IPS-20b (cell line): ENCODE data around the gene PEX10.

Experiments
- H3K27ac ChIP-seq: one replicate; pipeline ENCODE4 v1.5.1; 2013; ENCODE audit warnings: low read length
- H3K27me3 ChIP-seq: 2 replicates; pipeline ENCODE4 v1.6.1; 2013; ENCODE audit warnings: mild to moderate bottlenecking, low read length, inconsistent platforms; ENCODE audit not compliant: insufficient read depth
- H3K36me3 ChIP-seq: 2 replicates; pipeline ENCODE4 v1.6.1; 2013; ENCODE audit warnings: low read depth, mild to moderate bottlenecking, inconsistent platforms, low read length, moderate library complexity; ENCODE audit not compliant: insufficient read depth
- H3K4me1 ChIP-seq: 2 replicates; pipeline ENCODE4 v1.6.1; 2013; ENCODE audit warnings: mild to moderate bottlenecking, control low read depth, inconsistent platforms, low read length, moderate library complexity; ENCODE audit not compliant: insufficient read depth
- H3K4me3 ChIP-seq: 2 replicates; pipeline ENCODE4 v1.5.1; 2013; ENCODE audit warnings: mild to moderate bottlenecking, low read length, inconsistent platforms
- H3K9ac ChIP-seq: 2 replicates; pipeline ENCODE4 v1.6.1; 2013; ENCODE audit warnings: low read depth, mild to moderate bottlenecking, inconsistent platforms, low read length, moderate library complexity
- H3K9me3 ChIP-seq: 2 replicates; pipeline ENCODE4 v1.6.1; 2013; ENCODE audit warnings: mild to moderate bottlenecking, low read depth, low read length, inconsistent platforms; ENCODE audit not compliant: insufficient read depth

PEX10 gene

DNA sequence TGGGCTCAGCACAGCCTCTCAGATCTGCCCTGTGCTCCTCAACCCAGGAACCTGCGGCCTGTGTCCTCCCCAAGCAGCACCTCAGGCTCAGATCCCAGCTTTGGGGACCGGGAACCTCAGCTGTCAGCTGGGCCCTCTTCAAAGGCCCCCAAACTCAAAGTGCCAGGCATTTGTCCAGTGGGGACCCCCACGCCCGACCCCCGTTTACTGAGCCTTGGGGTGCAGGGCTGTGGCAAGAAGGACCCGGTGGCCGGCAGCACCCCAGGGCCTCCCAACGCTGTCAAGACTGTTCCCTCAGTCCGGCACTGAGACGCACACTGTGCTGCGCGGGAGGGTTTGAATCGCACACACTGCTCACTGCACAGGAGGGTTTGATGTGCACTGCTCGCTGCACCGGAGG lies 56.0 kb downstream of the PEX10 start:
- H3K27ac ChIP-seq, result no peak overlapping the region
- H3K4me3 ChIP-seq, result no peak overlapping the region
- H3K9me3 ChIP-seq, result no peaks in the 10 kb centered on the region
- H3K9ac ChIP-seq, result no peak overlapping the region
- no peaks in the 10 kb centered on the region for H3K27me3 ChIP-seq
- no peaks in the 10 kb centered on the region for H3K4me1 ChIP-seq
- H3K36me3 ChIP-seq, result no peaks in the 10 kb centered on the region

DNA sequence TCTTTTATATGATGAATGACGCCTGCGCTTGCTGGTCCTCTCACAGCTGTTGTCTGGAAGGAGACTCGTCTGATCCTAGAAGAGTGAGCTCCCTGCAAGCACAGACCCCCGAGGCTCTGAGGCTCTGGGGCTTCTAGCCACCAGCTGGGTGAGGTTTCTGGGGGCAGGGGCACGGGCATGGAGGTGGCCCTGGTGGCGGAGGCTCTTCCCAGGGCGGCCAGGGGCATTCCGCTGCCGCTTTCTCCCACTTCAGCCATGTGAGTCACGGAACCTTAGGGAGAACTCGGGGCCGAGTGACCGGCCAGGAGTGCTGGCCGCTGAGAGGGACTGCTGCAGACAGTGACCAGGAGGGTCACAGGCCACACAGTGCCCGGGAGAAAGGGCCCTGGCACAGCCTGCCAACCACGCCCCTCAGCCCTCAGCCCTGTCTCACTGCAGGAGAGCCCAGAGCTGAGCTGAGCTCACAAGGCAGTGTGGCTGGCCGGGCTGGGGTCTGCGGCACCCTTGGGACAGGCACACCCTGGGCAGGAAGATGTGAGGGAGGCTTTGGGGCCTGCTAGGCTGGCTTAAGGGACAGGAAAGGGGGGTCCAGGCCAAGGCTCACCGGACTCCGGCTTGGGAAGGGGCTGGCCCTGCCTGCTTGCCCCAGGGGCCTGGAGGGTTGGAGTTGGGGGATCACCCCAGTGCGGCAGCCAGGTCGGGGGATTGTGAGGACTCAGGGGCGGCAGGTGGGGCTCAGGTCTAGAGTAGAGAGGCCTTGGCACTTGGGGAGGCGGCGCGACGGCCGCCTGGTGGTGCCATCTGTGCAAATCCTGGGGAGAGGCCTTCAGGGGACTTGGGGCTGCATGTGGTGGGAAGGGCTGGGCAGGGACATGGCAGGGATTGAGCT lies 56.7 kb downstream of the PEX10 start:
- no peaks in the 10 kb centered on the region for H3K4me1 ChIP-seq
- H3K27me3 ChIP-seq, result no peaks in the 10 kb centered on the region
- no peak overlapping the region for H3K27ac ChIP-seq
- H3K9me3 ChIP-seq, result no peaks in the 10 kb centered on the region
- H3K9ac ChIP-seq, result no peak overlapping the region
- H3K4me3 ChIP-seq, result no peak overlapping the region
- H3K36me3 ChIP-seq, result no peaks in the 10 kb centered on the region

DNA sequence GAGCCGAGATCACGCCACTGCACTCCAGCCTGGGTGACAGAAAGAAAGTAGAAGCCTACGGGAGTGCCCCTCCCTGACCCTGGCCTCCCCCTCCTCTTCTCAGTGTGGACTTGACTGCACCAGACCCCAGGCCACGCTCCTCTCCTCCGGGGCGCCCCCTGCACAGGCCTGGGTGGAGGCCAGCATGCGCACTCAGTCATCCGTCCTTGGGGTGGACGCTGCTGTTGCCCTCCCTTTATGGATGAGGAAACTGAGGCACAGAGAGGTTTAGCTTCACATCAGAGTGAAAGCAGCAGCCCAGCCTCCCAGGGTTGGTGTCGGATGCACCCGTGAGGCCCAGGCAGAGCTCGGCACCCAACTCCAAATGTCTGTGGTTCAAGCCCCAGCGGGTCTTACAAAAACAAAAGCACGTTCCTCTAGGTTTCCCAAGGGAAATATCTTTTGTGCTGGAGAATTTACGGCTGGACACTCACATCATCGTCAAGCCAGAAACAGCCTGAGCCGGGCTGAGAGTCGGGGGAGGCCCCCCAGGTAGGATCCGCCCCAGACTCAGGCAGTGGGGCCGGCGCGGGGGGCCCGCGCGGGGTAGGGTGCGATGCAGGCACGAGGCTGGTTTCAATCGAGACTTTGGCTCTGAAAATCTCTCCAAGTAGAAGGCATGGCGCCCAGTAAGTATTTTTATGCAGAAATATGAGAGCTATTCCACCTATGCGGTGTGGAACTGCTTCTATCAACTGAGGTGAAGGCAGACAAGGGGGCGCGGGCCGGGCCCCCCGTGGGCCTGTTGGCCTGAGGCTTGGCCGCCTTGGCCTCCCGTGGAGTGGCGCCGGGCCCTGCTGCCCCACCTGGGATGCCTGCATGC lies 57.6 kb downstream of the PEX10 start:
- Histone ChIP-seq H3K4me3 (no peak overlapping the region), H3K9me3 (no peaks in the 10 kb centered on the region), H3K4me1 (no peaks in the 10 kb centered on the region), H3K9ac (no peak overlapping the region), H3K27me3 (no peaks in the 10 kb centered on the region), H3K36me3 (no peaks in the 10 kb centered on the region), H3K27ac (no peak overlapping the region)
